Bone marrow (tissue), 2 donors: Measurements from ENCODE around the gene ZDHHC3.

Experiments
- DNase-seq, 2 donors: peaks; one replicate each; lab custom pipeline; 2025; lab: John Stamatoyannopoulos, UW

Gene ZDHHC3, protein sequence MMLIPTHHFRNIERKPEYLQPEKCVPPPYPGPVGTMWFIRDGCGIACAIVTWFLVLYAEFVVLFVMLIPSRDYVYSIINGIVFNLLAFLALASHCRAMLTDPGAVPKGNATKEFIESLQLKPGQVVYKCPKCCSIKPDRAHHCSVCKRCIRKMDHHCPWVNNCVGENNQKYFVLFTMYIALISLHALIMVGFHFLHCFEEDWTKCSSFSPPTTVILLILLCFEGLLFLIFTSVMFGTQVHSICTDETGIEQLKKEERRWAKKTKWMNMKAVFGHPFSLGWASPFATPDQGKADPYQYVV

DNA sequence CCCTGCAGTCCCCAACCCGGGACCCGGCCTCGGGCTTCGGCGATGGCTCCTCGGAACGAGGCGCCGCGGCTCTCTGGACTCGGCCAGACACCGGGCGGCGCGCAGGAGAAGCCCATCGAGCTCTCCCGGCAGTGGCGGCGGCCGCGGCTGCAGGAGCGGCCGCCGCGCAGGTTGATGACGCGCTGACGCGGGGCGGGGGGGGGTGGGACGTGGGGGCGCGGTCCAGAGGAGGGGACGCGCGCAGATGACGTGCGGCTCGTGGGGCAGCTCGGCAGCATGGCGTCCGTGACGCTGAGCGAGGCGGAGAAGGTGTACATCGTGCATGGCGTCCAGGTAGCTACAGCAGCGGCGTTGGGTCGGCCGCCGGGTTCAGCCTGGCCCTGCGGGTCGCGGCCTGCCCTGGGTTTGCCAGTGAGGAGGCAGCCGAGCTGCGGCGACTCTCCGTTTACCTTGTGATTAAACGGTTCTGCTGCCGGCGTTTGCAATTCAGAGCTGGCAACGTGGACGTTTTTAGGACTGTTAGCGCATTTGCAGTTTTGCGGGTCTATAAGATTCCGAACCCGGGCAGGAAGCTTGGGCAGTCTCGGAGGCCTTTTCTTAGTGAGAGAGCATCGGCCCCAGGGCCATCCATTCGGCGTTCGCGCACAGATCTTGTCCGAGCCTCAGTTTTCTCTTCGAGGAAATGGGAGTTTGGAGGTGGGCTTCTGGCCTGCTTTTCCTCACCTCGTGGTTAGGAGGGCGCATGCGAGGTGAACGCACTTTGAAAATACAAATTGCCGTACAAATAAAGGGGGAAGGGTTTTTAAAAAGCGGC is at the start of gene ZDHHC3, which contains the start of gene EXOSC7:
ZDHHC3 (minus strand) TSS at position 173 of the 814 bp plus-strand sequence. CDS start 16,738 bp downstream, outside the sequence.
EXOSC7 (plus strand) TSS at position 243 of the 814 bp plus-strand sequence; CDS start at position 277, 34 bp downstream.
- peak; percentile 62 to 73 for DNase-seq

DNA sequence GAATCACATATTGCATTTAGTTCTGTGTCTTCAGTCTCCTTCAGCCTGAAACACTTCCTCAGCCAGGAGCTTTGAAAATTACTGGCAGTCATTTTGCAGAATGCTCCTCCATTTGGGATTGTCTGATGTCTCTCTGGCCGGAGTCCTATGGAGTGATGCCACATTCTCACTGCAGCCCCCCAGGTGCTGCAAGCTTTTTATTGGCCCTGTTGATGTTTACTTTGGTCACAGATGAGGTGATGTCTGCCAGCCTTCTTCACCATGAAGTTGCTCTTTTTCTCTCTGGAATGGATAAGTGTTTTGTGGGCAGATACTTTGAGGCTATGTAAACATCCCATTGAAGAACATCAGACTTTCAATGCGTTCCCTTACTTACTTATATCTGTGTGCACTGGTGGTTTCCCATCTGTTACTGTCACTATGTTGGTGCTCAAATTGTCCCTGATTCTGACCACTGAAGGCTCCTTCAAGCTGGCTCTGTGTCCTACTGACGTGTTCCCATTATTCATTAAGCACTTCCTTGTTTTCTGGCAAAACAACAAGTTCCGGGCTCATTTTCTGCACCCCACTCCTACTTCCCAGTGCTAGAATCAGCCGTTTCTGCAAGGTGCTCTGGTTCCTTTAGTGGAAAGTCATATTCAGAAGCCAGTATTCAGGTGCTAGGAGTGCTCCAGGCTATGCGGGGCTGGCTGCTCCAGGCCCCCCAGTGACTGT is 48.7 kb upstream of the ZDHHC3 start:
- DNase-seq = no peak

DNA sequence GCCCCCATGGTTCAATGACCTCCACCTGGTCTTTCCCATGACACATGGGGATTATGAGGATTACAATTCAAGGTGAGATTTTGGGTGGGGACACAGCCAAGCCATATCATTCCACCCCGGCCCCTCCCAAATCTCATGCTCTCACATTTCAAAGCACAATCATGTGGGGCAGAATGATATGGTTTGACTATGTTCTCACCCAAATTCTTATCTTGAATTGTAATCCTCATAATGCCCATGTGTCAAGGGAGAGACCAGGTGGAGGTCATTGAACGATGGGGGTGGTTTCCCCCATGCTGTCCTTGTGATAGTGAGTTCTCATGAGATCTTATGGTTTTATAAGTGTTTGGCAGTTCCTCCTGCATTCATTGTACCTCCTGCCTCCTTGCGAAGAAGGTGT is 47.7 kb upstream of the ZDHHC3 start:
- no peak for DNase-seq

DNA sequence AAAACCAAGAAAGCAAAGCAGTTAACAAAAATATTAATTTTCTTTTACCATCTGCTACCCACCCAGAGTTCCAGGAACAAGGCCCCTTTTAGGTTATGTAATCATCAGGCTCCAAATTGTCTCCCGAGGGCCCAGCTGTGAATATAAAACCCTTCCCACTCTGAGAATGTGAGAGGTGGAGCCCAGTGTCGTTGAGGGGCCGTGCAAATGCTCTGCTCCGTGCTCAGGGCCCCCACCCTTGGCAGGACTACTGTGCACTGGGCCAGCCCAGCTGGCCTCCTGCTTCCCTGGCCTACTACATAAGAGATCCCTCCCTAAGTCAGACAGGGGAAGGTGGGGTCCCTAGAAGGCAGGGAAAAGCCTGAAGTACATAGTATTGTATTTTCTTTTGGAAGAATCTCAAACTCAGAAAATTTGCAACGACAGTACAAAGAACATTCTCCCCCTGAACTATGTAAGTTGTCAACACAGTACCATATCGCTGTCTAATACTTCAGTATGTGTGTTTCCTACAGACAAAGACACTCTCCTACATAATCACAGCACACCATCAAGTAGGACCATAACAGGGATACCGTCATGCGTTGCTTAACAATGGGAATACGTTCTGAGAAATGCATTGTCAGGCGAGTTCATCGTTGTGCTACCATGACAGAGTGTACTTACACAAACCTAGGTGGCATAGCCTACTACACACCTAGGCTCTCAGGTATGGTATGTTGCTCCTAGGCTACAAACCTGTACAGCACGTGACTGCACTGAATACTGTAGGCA is 45.7 kb upstream of the ZDHHC3 start:
- DNase-seq = no peak

DNA sequence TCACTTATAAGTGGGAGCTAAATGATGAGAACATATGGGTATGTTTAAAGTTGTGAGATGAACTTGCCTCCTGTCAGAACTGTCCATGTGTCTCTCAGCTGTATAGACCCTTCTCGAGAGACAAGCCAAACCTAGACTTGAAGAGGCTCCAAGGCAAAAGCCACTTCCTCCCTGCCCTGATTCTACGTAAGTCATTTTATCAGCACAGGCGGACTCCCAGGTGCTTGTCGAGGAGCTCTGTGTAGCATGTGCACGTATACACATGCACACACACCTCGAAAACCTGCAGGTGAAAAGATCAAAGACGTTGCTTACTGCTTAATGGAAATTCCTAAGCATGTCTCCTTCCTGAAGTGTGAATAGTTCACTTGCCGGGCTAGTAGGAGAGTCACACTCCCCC is 44.6 kb upstream of the ZDHHC3 start:
- DNase-seq = no peak

DNA sequence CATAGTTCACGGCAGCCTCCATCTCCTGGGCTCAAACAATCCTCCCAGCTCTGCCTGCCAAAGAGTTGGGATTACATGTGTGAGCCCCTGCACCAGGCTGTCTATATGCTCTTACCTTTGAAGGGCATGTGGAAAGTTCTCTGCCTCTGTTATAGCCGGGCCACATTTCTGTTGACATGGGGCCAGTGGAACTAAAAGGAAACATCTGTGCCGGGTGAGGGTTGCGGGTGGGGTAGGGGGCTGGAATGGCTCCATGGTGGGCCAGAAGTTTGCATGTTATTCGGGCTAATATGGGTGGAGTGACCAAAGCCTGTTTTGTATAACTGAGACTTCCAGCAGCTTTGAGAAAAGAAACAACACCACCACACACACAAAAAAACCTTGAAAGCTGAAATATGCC is 41.8 kb upstream of the ZDHHC3 start:
- DNase-seq = no peak

DNA sequence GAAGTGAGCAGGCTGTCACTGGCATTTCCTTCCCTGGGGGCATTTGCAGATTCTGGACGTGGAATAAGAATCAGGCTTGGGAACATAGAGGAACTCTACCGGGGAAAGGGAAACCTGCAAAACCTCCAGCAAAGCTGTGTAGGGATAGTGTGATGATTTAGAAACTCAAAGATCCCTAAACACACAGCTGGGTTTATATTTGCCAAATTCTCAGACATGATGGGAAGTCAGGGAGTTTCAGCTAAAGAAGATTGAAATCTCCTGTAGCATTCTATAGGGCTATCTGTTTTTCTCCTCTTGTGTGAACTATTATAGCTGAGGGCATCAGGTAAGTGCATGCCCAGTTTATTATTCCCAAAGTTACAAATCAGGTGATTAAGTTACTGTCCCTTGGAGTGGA is 40.9 kb upstream of the ZDHHC3 start:
- DNase-seq = no peak

DNA sequence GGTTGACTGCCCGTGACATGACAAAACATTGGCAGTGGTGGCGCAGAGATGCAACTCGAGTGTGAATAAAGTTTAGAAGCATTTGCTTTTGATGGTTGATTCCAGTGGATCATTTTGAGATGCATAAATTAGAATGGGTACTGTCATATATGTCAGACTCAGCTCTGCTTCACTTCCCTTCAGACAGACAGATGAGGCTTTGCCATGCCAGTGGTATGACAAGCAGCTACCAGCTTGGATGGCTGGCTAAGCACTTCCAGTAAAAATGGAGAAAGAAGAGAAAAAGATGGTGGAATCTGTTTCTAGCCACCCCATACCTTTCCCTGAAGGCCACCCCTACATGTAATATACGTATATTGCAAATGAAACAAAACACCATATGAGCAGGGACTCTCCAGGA is 36.6 kb upstream of the ZDHHC3 start:
- no peak for DNase-seq

DNA sequence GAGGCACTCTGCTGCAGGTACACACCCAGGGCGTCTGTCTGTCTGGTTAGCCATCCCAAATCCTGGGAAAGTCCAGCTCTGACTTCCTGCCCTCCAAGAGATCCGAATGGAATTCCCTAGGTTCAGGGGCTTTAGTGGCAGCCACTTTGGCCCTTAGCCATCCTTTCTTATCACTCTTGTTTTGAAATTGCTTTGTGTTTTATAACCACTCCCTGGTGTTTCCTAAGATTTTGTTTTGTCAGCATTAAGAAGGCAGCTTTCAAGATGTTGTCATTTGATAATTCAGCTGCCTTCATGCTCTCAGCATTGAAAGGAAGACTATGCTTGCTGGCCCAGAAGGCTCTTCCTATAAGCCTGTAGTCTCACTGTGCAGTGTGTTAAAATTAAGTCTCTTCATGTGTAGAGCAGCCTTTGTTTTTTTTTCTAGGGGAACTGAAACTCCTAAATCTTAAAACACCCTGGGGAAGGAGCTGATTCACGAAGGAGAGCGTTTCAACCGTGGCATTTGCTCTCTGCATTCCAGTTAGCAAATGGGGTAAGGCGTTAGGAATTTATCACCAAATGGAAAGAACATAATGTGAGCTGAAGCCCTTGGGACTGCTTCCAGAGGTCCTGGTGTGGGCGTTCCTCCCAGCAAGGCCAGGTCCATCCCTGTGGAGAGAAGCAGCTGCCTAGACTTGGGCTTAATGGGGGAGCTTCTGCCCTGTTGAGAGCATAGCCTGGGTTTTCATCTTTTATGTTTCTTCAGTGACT is 36.0 kb upstream of the ZDHHC3 start:
- DNase-seq = no peak

DNA sequence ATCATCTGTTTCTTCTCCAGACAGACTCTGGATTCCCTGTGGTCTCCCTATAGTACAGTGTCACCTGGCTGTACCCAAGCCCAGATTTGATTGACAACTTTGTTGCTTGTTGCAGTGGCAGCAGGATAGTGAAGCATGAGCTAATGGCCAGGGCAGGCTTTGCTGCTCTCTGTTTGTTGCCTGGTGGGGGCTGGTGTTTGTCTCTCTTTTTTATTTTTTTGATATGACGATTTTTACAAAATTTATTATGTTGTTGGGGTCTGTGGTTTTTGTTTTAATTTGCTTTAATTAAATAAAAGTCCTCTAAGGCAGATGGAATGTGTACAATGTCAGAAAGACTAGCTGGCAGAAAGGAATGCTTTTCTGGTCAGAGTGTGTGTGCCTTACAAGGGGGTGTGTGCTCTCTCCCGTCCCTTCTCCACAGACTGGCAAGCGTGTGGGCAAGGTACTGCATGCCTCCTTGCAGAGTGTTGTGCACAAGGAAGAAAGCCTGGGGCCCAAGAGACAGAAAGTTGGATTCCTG is 34.9 kb upstream of the ZDHHC3 start:
- DNase-seq = no peak

DNA sequence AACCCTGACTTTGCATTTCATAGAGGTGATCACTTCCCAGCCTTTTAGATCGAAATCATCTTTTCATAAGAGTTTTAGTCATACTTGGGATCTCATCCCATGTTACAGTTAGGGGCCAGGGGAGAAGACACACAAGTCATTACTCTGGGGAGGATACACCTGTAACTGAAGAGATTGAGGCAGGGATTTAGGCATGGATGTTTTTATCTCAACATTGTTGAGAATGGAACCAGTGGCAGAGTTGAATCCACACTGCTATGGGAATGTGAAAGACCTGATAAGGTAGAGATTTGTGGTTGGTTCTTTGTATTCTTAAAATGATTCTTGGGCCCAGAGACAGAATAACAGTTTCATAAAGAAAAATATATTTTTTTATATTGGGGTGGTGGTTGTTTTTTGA is 33.9 kb upstream of the ZDHHC3 start:
- no peak for DNase-seq

DNA sequence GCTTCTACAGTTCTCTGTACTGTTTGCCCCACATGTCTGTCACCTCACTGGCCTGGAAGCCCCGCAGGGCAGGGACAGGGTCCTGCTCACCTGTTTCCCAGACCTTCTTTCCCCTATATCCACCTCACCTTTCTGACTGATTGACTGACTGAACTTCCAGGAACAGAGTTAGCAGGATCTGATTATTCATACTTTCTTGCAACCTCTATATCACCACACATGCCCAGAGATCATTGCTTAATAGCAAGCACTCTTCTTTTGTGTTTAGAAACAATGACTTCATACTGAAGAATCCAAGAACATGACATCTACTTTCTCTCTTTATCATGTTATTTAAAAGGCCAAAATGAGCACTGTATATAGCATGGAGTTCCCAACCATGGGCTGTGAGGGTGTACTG is 32.1 kb upstream of the ZDHHC3 start:
- DNase-seq = no peak

DNA sequence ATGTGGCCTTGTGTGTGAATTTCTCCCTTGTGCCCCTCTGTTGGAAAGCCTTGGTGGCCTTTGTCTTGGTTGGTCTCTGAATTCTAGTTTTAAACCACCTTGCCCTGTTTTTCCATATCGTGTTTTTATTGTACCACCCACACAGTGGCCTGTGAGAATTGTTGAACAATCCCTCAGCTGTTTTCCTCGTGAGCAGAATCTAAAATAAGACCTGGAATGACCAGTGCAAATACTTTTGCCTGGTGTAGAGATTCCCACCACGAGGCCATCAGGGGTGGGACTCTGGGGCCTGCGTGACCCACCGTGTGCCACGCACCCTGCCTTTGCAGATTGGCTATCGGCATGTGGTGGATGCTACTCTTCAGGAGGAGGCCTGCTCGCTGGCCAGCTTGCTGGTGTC is 31.1 kb upstream of the ZDHHC3 start:
- DNase-seq = no peak

DNA sequence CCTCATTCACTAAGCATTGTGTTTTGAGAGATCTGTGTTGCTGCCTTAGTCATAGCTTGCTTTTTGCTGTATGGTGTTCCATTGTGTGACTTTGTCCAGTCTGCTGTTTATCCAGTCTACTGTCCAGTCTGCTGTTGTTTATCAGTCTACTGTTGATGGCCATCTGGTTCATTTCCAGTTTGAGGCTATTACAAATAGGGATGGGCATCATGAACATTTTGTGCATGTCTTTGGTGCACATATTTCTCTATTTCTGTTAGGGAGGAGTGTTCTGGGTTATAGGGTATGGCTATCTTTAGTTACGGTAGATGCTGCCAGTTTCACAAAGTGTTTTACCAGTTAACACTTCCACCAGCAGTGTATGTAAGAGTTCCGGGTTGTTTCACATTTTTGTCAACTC is 27.9 kb upstream of the ZDHHC3 start:
- DNase-seq = no peak

DNA sequence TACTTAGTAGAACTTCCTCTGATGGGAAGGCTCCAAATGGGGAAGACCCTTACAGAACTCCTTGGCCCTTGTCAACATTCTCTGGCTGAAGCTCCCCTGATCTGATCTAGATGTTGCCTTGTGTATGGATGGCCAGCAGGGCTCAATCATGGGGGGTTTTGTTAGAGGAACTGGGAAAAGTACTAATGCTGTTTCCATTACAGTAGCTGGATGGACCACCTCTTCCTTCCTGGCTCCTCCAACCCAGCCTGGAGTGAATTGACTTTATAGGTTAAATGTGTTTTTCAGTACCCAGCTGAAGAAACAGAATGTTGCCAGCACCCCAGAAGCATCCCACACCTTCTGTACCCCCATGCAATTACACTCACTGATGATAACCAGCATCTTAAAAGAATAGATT is 27.4 kb upstream of the ZDHHC3 start:
- no peak for DNase-seq

DNA sequence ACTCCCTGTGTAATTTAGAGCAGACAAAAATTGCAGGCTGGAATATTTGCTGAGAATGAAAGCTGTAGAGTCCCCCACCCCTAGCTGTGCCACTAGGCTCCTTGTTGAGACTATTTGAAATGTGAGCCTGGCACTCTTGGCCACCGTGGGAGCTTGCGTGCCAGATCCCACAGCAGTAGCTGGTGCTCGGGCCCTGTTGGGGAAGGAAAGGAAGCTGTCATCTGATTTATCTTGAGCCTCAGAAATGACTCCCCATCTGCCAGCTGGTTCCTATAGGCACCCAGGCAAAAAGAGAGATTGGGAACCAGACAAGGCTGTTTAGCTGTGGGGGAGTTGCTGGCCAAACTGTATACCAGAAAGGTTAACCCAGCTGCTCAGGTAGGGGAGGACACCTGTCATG is 26.7 kb upstream of the ZDHHC3 start:
- DNase-seq = no peak

DNA sequence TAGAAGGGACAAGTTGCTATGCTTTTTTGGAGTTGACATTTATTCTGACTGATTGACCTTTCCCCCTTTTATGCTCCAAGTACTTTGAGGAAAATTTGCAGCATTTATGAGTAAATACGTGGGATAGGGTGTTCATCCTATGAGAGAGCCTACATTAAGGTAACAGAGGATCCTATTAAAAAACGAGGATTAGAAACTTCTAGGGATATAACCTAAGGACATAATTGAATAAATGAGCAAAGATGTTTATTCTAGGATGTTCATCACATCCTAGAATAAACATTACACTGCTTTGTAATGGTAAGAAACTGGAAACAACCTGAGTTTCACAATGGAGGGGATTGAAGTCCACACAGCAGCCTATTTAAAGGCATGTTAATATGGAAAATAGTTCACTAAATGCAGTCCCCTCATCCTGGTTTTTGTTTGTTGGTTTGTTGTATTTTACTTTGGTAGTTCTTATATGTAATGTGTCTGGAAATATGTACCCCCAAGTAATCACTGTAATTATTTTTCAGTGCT is 26.2 kb upstream of the ZDHHC3 start:
- no peak for DNase-seq

DNA sequence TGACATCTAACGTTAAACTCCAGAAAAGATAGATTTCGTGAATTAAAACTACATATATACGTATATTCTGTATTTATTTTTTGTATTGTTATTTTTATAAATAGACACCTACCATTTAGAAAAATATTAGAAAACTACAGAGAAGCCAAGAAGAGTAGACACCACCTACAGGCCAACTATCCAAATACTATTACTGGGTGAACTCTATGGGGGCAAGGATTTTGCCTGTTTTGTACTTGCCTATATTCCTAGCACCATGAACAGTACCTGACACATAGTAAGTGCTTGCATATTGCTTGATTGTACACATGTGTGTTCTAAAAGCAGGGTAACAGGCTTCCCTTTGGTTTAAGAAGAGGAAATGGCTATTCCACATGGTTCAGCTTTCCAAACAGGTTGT is 25.8 kb upstream of the ZDHHC3 start:
- no peak for DNase-seq

DNA sequence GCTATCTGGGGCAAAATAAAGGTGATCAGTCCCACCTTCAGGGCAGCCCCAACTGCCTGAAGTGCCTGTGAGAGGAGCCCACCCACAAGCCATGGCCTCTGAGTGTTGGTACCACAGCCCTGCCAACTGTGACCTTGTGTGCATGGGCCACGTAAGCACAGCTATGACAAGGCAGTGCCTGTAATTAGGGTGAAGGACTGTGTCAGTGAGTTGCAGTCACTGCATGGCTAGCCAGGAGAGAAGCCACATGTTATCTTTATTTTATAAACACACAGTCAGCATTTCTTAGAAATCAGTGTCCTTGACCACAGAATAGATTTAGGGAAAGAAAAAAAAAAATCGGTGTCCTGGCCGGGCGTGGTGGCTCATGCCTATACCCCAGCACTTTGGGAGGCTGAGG is 24.8 kb upstream of the ZDHHC3 start:
- no peak for DNase-seq

DNA sequence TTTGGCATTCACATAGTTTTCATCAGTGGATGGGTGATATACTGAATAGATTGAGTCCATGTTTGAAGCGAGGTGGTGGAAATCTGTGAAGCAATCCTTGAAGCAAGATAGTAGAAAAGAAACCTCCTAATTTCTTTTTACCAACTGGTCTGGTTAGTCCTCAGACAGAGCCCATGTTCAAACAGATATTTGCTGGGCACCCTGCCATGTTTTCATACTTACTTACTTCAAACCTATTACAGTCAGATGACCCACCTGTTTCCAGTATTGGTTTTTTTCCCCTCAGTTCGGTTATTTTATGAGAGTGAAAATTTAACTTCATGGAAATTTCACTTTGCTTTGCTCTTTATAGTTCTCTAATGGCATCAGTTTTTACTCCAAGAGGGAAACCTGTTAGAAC is 23.8 kb upstream of the ZDHHC3 start:
- DNase-seq = no peak

DNA sequence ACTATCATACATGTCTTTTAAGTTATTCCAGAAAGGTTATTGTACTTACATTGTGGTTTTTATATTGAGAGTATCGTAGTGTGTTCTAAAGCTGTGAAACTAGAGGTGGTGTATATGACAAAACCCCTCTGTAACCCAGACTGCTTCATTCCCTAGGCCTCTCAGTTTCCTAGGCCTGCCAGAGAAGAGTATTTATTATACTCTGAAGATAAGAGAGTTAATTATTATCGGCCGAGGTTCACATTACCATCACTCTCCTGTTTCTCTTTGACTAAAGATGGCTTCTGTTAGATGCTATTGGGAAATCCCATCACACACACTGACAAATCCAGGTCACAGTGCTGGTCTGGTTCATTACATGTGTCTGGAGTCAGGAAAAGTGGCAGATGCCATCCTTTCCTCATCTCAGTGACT is 20.6 kb upstream of the ZDHHC3 start:
- DNase-seq = no peak
